GM18873 (cell line): ENCODE data around the gene DUSP6.

Experiments
- ATAC-seq: cut with Tn5 transposase; IDR thresholded peaks from one replicate; pipeline ENCODE4 v1.9.1; 2021; ENCODE audit warnings: mild to moderate bottlenecking, moderate library complexity, moderate number of reproducible peaks; ENCODE audit not compliant: unreplicated experiment, low FRiP score

DUSP6 gene

DNA sequence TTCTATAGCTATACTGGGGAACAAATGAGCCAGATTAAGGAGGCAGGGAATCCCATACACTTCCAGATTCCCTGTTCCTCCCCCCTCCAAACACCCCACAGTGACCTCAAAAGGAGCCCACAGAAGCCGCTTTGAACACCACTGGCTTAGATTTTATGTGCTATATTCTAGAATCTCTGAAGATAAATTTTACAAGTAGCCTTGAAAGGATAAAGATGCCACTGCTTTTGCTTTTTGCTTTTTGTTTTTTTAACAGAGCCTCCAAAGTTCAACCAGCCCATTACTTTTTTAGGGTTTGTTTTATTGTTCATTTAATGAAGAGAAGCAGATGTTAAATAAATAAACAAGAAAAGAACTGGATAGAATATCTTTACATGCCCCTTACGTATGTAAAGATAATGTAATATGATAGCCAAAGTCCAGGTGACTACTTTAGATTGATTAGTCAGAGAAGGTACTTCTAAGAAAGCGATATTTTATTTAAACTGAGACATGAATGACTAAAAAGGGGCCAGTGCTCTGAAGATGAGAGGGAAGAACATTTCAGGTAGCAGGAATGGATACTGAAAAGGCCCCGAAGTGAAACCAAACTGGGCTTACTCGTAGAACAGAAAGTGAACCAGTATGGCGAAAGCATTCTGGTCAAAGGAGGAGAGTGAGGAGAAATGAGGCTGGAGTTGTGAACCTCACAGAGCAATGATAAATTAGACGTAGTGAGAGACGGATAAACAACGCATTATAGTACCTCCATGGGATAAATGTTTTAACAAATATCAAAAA, 44.6 kb downstream of the DUSP6 start:
- no peak for ATAC-seq

DNA sequence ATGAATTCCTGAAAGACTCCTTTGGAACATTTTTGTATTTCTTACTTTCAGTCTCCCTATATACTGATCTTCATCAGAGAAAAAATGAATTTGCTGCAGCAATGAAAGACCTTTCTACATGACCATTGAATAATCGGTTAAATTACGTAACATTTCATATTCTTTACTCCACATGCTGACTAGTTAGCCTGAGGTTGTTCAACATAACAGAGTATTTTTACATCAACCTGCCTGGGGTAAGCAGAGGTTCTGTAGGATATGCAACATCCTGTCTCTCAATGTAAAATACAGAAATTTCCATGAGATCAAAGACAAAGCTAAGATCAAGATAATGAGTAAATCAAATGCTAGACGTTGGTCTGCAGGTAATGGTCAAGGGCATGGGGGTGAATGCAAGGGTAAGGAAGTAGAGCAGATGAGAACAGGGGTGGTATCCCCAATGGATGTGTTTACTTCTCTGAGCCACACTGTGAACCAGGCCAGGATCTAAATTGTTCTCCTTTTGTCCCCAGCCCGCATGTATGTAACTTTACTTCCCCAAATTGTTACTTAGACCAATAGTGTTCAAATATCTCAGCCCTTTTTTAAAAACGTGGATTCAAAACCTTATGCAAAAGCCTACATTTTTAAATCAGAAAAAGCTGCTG, 45.4 kb downstream of the DUSP6 start:
- no peak for ATAC-seq

GRCh38 chr12:89305373-89305772, 46.9 kb downstream of the DUSP6 start:
- no peak for ATAC-seq

DNA sequence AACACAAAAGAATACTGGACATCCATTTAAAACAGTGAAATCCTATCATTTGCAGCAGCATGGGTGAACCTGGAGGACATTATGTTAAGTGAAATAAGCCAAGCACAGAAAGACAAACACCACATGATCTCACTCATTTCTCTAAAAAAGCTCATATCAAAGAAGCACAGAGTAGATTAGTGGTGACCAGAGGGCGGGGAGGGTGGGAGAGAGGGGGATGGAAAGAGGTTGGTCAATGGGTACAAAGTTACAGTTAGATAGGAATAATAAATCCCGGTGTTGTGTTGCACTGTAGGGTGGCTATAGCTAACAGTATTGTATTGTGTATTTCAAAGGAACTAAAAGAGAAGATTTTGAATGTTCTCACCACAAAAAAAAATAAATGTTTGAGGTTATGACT, 52.4 kb downstream of the DUSP6 start:
- ATAC-seq: no peak

- no peak for ATAC-seq
Measured at GRCh38 chr12:89299417-89299816, 52.9 kb downstream of the DUSP6 start.
